H9 (cell line): ENCODE results near the gene C2orf15. TPM values are rescaled to one million over a fixed set of nuclear protein-coding genes. Genes with fewer than 3 reads are reported as not detected.

Source experiments
- DNase-seq: peaks from one replicate; pipeline ENCODE4 v3.0.0-alpha.2; 2017
- H2AFZ ChIP-seq: one replicate; pipeline ENCODE4 v1.6.1; 2013; ENCODE audit warnings: mild to moderate bottlenecking, low read length, control low read depth, moderate library complexity
- H2AK5ac ChIP-seq: 2 replicates; pipeline ENCODE4 v1.6.1; 2013; ENCODE audit warnings: low read length, control low read depth, mixed read lengths; ENCODE audit not compliant: insufficient read length
- H2BK120ac ChIP-seq: one replicate; pipeline ENCODE4 v1.6.1; 2013; ENCODE audit warnings: low read depth, mild to moderate bottlenecking, low read length, control low read depth, inconsistent platforms; ENCODE audit not compliant: poor library complexity, severe bottlenecking
- H2BK12ac ChIP-seq: 2 replicates; pipeline ENCODE4 v1.6.1; 2013; ENCODE audit warnings: low read length, control low read depth, mixed read lengths, low read depth; ENCODE audit not compliant: insufficient read length
- H2BK15ac ChIP-seq: 2 replicates; pipeline ENCODE4 v1.6.1; 2013; ENCODE audit warnings: low read depth, low read length, control low read depth
- H2BK20ac ChIP-seq: one replicate; pipeline ENCODE4 v1.6.1; 2013; ENCODE audit warnings: low read depth, mild to moderate bottlenecking, low read length, control low read depth, inconsistent platforms; ENCODE audit not compliant: poor library complexity, severe bottlenecking
- H2BK5ac ChIP-seq: 2 replicates; pipeline ENCODE4 v1.6.1; 2013; ENCODE audit warnings: low read length, control low read depth, mixed read lengths; ENCODE audit not compliant: insufficient read length
- H3K14ac ChIP-seq: 2 replicates; pipeline ENCODE4 v1.6.1; 2013; ENCODE audit warnings: low read length, control low read depth; ENCODE audit not compliant: insufficient read depth
- H3K18ac ChIP-seq: 2 replicates; pipeline ENCODE4 v1.6.1; 2013; ENCODE audit warnings: low read depth, mild to moderate bottlenecking, mixed read lengths, low read length, control low read depth; ENCODE audit not compliant: insufficient read length
- H3K23ac ChIP-seq: 2 replicates; pipeline ENCODE4 v1.6.1; 2013; ENCODE audit warnings: low read length, control low read depth, mixed read lengths, low read depth; ENCODE audit not compliant: insufficient read length
- H3K23me2 ChIP-seq: 2 replicates; pipeline ENCODE4 v1.6.1; 2013; ENCODE audit warnings: low read depth, mild to moderate bottlenecking, mixed read lengths, low read length, control low read depth; ENCODE audit not compliant: insufficient read length, poor library complexity, severe bottlenecking
- H3K27ac ChIP-seq: 2 replicates; pipeline ENCODE4 v1.5.1; 2013; ENCODE audit warnings: low read length, control low read depth, mixed read lengths, low read depth; ENCODE audit not compliant: insufficient read length
- H3K27me3 ChIP-seq: 2 replicates; pipeline ENCODE4 v1.6.1; 2013; ENCODE audit warnings: low read length, control low read depth, inconsistent platforms; ENCODE audit not compliant: insufficient read depth
- H3K4ac ChIP-seq: 2 replicates; pipeline ENCODE4 v1.6.1; 2013; ENCODE audit warnings: low read depth, mild to moderate bottlenecking, control low read depth, inconsistent platforms, low read length, moderate library complexity
- H3K4me1 ChIP-seq: 2 replicates; pipeline ENCODE4 v1.6.1; 2013; ENCODE audit warnings: low read length, control low read depth, inconsistent platforms; ENCODE audit not compliant: insufficient read depth
- H3K4me2 ChIP-seq: 2 replicates; pipeline ENCODE4 v1.6.1; 2013; ENCODE audit warnings: low read length, control low read depth, mixed read lengths; ENCODE audit not compliant: insufficient read length, insufficient read depth
- H3K56ac ChIP-seq: 2 replicates; pipeline ENCODE4 v1.6.1; 2013; ENCODE audit warnings: low read depth, mild to moderate bottlenecking, mixed read lengths, low read length, control low read depth; ENCODE audit not compliant: insufficient read length
- H3K79me1 ChIP-seq: 2 replicates; pipeline ENCODE4 v1.6.1; 2013; ENCODE audit warnings: low read depth, mild to moderate bottlenecking, moderate library complexity, low read length, control low read depth, inconsistent platforms; ENCODE audit not compliant: insufficient read depth, poor library complexity, severe bottlenecking
- H3K79me2 ChIP-seq: 2 replicates; pipeline ENCODE4 v1.6.1; 2013; ENCODE audit warnings: low read length, control low read depth, inconsistent platforms; ENCODE audit not compliant: insufficient read depth
- H3K9ac ChIP-seq: 2 replicates; pipeline ENCODE4 v1.6.1; 2013; ENCODE audit warnings: low read length, control low read depth, mixed read lengths; ENCODE audit not compliant: insufficient read length; ENCODE audit errors: extremely low read depth
- H3K9me3 ChIP-seq: one replicate; pipeline ENCODE4 v1.6.1; 2013; ENCODE audit warnings: low read depth, low read length, inconsistent platforms; ENCODE audit not compliant: control insufficient read depth
- H3T11ph ChIP-seq: one replicate; pipeline ENCODE4 v1.6.1; 2013; ENCODE audit warnings: mild to moderate bottlenecking, low read length, control low read depth, inconsistent platforms
- H4K20me1 ChIP-seq: one replicate; pipeline ENCODE4 v1.6.1; 2013; ENCODE audit not compliant: control insufficient read depth, insufficient read length, insufficient read depth
- H4K5ac ChIP-seq: 2 replicates; pipeline ENCODE4 v1.6.1; 2013; ENCODE audit warnings: low read depth, mild to moderate bottlenecking, mixed read lengths, low read length, control low read depth; ENCODE audit not compliant: insufficient read length
- H4K8ac ChIP-seq: replicated peaks from 2 replicates; pipeline ENCODE4 v1.6.1; 2013; ENCODE audit warnings: low read length, control low read depth, mixed read lengths, low read depth; ENCODE audit not compliant: insufficient read length
- H4K91ac ChIP-seq: 2 replicates; pipeline ENCODE4 v1.6.1; 2013; ENCODE audit warnings: low read depth, mild to moderate bottlenecking, moderate library complexity, mixed read lengths, low read length, control low read depth; ENCODE audit not compliant: insufficient read length
- H3K27ac Mint-ChIP-seq, 3 experiments: 2 replicates in 2 of 3; 3 replicates in 1 of 3; pipeline ENCODE4 v1.8.0; 2020 to 2021; ENCODE audit warnings: mixed read lengths in 3 of 3, mild to moderate bottlenecking in 1 of 3, moderate library complexity in 1 of 3
- H3K27me3 Mint-ChIP-seq: 2 replicates; pipeline ENCODE4 v1.8.0; 2021; ENCODE audit warnings: low read depth, mild to moderate bottlenecking, moderate library complexity, mixed read lengths
- H3K36me3 Mint-ChIP-seq, 3 experiments: 2 replicates in 2 of 3; 3 replicates in 1 of 3; pipeline ENCODE4 v1.8.0; 2020 to 2021; ENCODE audit warnings: low read depth in 3 of 3, mixed read lengths in 3 of 3; ENCODE audit not compliant: insufficient read depth in 1 of 3
- H3K4me1 Mint-ChIP-seq, 2 experiments: 2 replicates each; pipeline ENCODE4 v1.8.0; 2020; ENCODE audit warnings: mixed read lengths in 2 of 2
- H3K4me3 Mint-ChIP-seq, 2 experiments: 2 replicates in 1 of 2; 3 replicates in 1 of 2; pipeline ENCODE4 v1.8.0; 2020 to 2021; ENCODE audit warnings: mild to moderate bottlenecking in 2 of 2, mixed read lengths in 2 of 2, moderate library complexity in 1 of 2
- H3K9me3 Mint-ChIP-seq, 2 experiments: 2 replicates in 1 of 2; 3 replicates in 1 of 2; pipeline ENCODE4 v1.8.0; 2020; ENCODE audit warnings: mild to moderate bottlenecking in 2 of 2, mixed read lengths in 2 of 2, moderate library complexity in 1 of 2
- WGBS: extraction: QIAGEN DNeasy Blood & Tissue Kit; methylation state at CpG from one replicate; pipeline ENCODE4 v1.1.7; 2013; ENCODE audit warnings: missing lambda C conversion rate, low lambda C conversion rate, mixed read lengths; ENCODE audit not compliant: insufficient read length; ENCODE audit errors: extremely low coverage; 5-methylcytosine and 5-hydroxymethylcytosine counted together
- long read RNA-seq: library from polyadenylated mRNA; unstranded; transcript quantifications from one replicate; pipeline ENCODE4 v2.0.0, GENCODE V29; 2020
- total RNA-seq: library from RNA; stranded (reverse); gene quantifications from 2 replicates; pipeline ENCODE4 v1.2.1, GENCODE V29; 2021
- TF ChIP-seq, protein P1 (sequence below): fragments of 200-600 bp; sonication (generic); conservative IDR thresholded peaks from 3 replicates; pipeline ENCODE4 v1.8.0; 2021; ENCODE audit warnings: antibody characterized with exemption, mild to moderate bottlenecking

C2orf15 gene, protein sequence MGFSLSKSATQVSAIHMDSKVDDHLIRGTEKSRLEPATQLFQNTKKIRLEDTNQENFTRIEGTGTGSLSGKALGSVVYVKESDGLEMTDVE
- total RNA-seq: 5.6 and 6.2 TPM in 2 replicates
- long read RNA-seq, transcript C2orf15-201 (4 exons, 1,667 nt): major isoform, 33 of 39 reads
- long read RNA-seq, partial matches to known transcripts: 0 of 39 reads
- long read RNA-seq, other reads (novel, unspliced or antisense): 3 of 39 reads

DNA sequence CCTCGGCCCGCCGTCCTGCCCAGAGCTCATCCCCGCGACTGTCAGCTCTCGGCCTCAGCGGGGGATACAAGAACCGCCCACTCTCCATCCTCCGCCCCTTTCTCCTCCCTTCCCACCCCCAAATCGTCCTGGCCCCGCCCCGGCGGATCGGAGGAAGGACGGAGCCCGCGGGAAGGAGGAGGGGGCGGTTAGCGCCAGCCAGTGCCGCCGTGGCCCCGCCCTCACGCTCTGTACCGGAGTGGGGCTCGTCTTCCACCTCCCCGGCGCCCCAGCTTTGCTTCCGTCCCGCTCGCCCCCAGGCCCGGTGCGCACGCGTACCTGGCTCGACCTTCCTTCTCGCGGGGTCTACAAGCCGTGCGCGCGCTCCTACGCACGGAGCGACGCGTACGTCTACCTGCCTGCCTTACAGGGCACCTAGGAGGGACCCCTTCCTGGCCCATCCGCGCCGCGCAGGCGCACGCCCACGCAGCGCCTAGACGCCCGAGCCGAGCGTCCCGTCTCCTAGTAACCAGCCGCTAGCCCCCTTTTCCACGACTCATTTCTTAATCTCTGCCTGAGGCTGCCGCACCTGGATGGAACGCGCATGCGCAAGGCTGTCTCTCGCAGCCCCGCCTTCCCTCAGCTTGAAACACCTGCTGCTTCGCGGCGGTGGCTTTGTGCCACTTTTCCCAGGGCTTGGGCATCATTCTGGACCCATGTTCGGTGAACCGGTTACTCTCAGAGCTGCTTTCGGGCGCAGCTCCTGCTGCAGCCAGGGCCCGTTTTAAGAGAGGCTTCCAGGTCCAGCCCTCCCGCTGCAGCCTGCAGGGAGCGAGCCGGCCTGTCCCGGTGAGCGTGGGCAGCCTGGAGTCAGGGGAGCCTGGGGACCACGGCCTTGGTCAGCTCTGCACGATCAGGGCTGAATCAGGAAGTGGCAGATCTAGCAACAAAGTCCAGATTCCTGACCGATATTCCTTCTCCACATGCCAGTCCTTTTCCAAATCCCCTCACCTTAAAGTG, at the start of gene C2orf15:
TSS of gene C2orf15 (plus strand) at position 598 of the 999 bp plus-strand sequence. CDS start 8,852 bp downstream, outside the sequence.
- no CpG with 5 or more reads among the region's 84 CpGs for WGBS

More for the DNA sequence above, at the start of gene C2orf15:
- Histone ChIP-seq H3T11ph (no peak within 1 kb of the TSS), H3K4ac (no peak within 1 kb of the TSS), H3K14ac (peak within 1 kb of the TSS; percentile 33; the same call in 1 of the 2 replicates), H3K27me3 (no peaks in the 10 kb centered on the region), H4K91ac (no peak within 1 kb of the TSS), H3K9me3 (no peaks in the 10 kb centered on the region), H2BK5ac (no peak within 1 kb of the TSS), H2BK120ac (no peak within 1 kb of the TSS), H2BK12ac (no peak within 1 kb of the TSS), H3K4me2 (peak within 1 kb of the TSS; percentile 64), H2AK5ac (no peak within 1 kb of the TSS), H3K9ac (peak within 1 kb of the TSS; percentile 64), H3K23me2 (peaks cover 4% of the 10 kb centered on the region), H2BK20ac (no peak within 1 kb of the TSS), H4K8ac (no peak within 1 kb of the TSS), H3K79me2 (no peaks in the 10 kb centered on the region), H3K56ac (no peak within 1 kb of the TSS), H3K27ac (no peak within 1 kb of the TSS), H4K20me1 (no peaks in the 10 kb centered on the region), H3K79me1 (no peaks in the 10 kb centered on the region), H3K18ac (peak within 1 kb of the TSS; percentile 24), H3K23ac (no peak within 1 kb of the TSS), H3K4me1 (no peaks in the 10 kb centered on the region), H2AFZ (no peak within 1 kb of the TSS), H2BK15ac (no peak within 1 kb of the TSS), H4K5ac (no peak within 1 kb of the TSS)
- peaks cover 4% of the 10 kb centered on the region; the same call in 1 of the 2 replicates for H3K27me3 Mint-ChIP-seq
- H3K4me3 Mint-ChIP-seq: peak within 1 kb of the TSS; percentile 91 to 96
- H3K36me3 Mint-ChIP-seq: peaks cover 8 to 19% (median 10%) of the 10 kb centered on the region in 3 experiments
- TF ChIP-seq, protein P1, sequence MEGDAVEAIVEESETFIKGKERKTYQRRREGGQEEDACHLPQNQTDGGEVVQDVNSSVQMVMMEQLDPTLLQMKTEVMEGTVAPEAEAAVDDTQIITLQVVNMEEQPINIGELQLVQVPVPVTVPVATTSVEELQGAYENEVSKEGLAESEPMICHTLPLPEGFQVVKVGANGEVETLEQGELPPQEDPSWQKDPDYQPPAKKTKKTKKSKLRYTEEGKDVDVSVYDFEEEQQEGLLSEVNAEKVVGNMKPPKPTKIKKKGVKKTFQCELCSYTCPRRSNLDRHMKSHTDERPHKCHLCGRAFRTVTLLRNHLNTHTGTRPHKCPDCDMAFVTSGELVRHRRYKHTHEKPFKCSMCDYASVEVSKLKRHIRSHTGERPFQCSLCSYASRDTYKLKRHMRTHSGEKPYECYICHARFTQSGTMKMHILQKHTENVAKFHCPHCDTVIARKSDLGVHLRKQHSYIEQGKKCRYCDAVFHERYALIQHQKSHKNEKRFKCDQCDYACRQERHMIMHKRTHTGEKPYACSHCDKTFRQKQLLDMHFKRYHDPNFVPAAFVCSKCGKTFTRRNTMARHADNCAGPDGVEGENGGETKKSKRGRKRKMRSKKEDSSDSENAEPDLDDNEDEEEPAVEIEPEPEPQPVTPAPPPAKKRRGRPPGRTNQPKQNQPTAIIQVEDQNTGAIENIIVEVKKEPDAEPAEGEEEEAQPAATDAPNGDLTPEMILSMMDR: no peak
- H3K4me1 Mint-ChIP-seq: peaks cover 11 to 13% of the 10 kb centered on the region in 2 experiments
- peaks cover 11 to 18% of the 10 kb centered on the region in 2 experiments for H3K9me3 Mint-ChIP-seq
- peak within 1 kb of the TSS; percentile 96 to 98 (median 98) for H3K27ac Mint-ChIP-seq
- peak; percentile 94 for DNase-seq
